ENCODE results near the gene UBXN7.

- TF ChIP-seq BHLHE40 (IDR thresholded peaks at IDR 0.05; ENCODE audit: borderline replicate concordance): no peak
- no peak for TF ChIP-seq FOXA1 (IDR thresholded peaks at IDR 0.05)
- TF ChIP-seq SP1 (IDR thresholded peaks at IDR 0.05): no peak
- no peak for TF ChIP-seq ARNT (IDR thresholded peaks at IDR 0.05)
- no peak for TF ChIP-seq FOXM1 (IDR thresholded peaks at IDR 0.05; ENCODE audit: borderline replicate concordance)
Observed at GRCh38 chr3:196419386-196419785, 12.8 kb downstream of the UBXN7 start.
